ENCODE data around the gene CROCC2.
"Not testable (repeated sequence)": the region's sequence is repeated elsewhere in the genome, so short reads cannot be mapped to it uniquely, and the experiment has no call there.

Gene CROCC2

GRCh38 chr2:240972636-240973521 is 66.7 kb downstream of the CROCC2 start:
- DNase-seq, result no peak

GRCh38 chr2:240974771-240975572 is 68.8 kb downstream of the CROCC2 start:
- DNase-seq, result no peak

GRCh38 chr2:240975903-240976302 is 69.8 kb downstream of the CROCC2 start:
- DNase-seq, result not testable (repeated sequence)

- no peak for DNase-seq
Observed at GRCh38 chr2:240981280-240981679, 75.1 kb downstream of the CROCC2 start.

GRCh38 chr2:240981871-240982800 is 76.0 kb downstream of the CROCC2 start:
- DNase-seq, result no peak

- no peak for DNase-seq
Observed at GRCh38 chr2:240982821-240983281, 76.7 kb downstream of the CROCC2 start.

GRCh38 chr2:240983361-240983995 is 77.3 kb downstream of the CROCC2 start:
- no peak for DNase-seq

- no peak for DNase-seq
Observed at GRCh38 chr2:240983996-240984498, 77.9 kb downstream of the CROCC2 start.

- DNase-seq, result no peak
Observed at GRCh38 chr2:240985881-240986786, 80.0 kb downstream of the CROCC2 start.

GRCh38 chr2:240986787-240987411 is 80.8 kb downstream of the CROCC2 start:
- no peak for DNase-seq

- DNase-seq, result no peak
Observed at GRCh38 chr2:240987588-240987987, 81.5 kb downstream of the CROCC2 start.

- no peak for DNase-seq
Observed at GRCh38 chr2:240988146-240988545, 82.0 kb downstream of the CROCC2 start.

GRCh38 chr2:240988571-240989271 is 82.6 kb downstream of the CROCC2 start:
- no peak for DNase-seq

- no peak for DNase-seq
Observed at GRCh38 chr2:240989451-240990265, 83.5 kb downstream of the CROCC2 start.

- no peak for DNase-seq
Observed at GRCh38 chr2:240990266-240990529, 84.1 kb downstream of the CROCC2 start.

GRCh38 chr2:240990726-240991377 is 84.7 kb downstream of the CROCC2 start:
- DNase-seq, result no peak

- no peak for DNase-seq
Observed at GRCh38 chr2:240991378-240992263, 85.5 kb downstream of the CROCC2 start.
